H1 (cell line): ENCODE data around the gene YY1AP1.

Experiments
- ATF2 ChIP-seq: IDR thresholded peaks from 2 replicates; pipeline ENCODE4 v1.6.1; 2012; ENCODE audit warnings: low read length, inconsistent platforms
- CBX8 ChIP-seq: fragments of 300-800, 300-1000 bp; sonication (generic); IDR thresholded peaks from 2 replicates; pipeline ENCODE4 v1.7.1; 2016; ENCODE audit warnings: low read depth, low read length, borderline replicate concordance
- CTCF ChIP-seq, 3 experiments: IDR thresholded peaks; 1 replicate in 2 of 3; 2 replicates in 1 of 3; pipeline versions ENCODE4 v1.5.1 to v1.6.1; 2011; ENCODE audit warnings: low read length in 3 of 3, mild to moderate bottlenecking in 3 of 3, inconsistent platforms in 2 of 3, low read depth in 1 of 3, moderate library complexity in 1 of 3; ENCODE audit not compliant: insufficient read depth in 1 of 3; ENCODE audit errors: control extremely low read depth in 1 of 3
- EGR1 ChIP-seq: IDR thresholded peaks from 2 replicates; pipeline ENCODE4 v1.6.1; 2011; ENCODE audit warnings: low read depth, low read length, borderline replicate concordance
- EP300 ChIP-seq, 2 experiments: IDR thresholded peaks; 1 replicate in 1 of 2; 2 replicates in 1 of 2; pipeline ENCODE4 v1.6.1; 2011 to 2012; ENCODE audit warnings: low read depth in 2 of 2, low read length in 2 of 2, mild to moderate bottlenecking in 2 of 2, borderline replicate concordance in 1 of 2, inconsistent platforms in 1 of 2, moderate library complexity in 1 of 2
- MAFK ChIP-seq: IDR thresholded peaks from 2 replicates; pipeline ENCODE4 v1.6.1; 2012; ENCODE audit warnings: low read depth, mild to moderate bottlenecking, improper control_type of control experiment, low read length
- POLR2A ChIP-seq, 2 experiments: IDR thresholded peaks; 1 replicate in 1 of 2; 2 replicates in 1 of 2; pipeline ENCODE4 v1.6.1; 2011; ENCODE audit warnings: low read depth in 2 of 2, low read length in 2 of 2, mild to moderate bottlenecking in 2 of 2; ENCODE audit errors: control extremely low read depth in 1 of 2
- POLR2AphosphoS5 ChIP-seq: IDR thresholded peaks from 2 replicates; pipeline ENCODE4 v1.6.1; 2011; ENCODE audit warnings: low read depth, low read length
- RFX5 ChIP-seq: IDR thresholded peaks from 2 replicates; pipeline ENCODE4 v1.6.1; 2011; ENCODE audit warnings: low read depth, low read length, improper control_type of control experiment, borderline replicate concordance
- SP1 ChIP-seq: IDR thresholded peaks from 2 replicates; pipeline ENCODE4 v1.6.1; 2011; ENCODE audit warnings: low read depth, low read length
- SRF ChIP-seq: IDR thresholded peaks from 2 replicates; pipeline ENCODE4 v1.6.1; 2011; ENCODE audit warnings: mild to moderate bottlenecking, low read depth, low read length, moderate library complexity
- TAF1 ChIP-seq: IDR thresholded peaks from 2 replicates; pipeline ENCODE4 v1.6.1; 2011; ENCODE audit warnings: mild to moderate bottlenecking, low read depth, low read length
- YY1 ChIP-seq: IDR thresholded peaks from 2 replicates; pipeline ENCODE4 v1.6.1; 2011; ENCODE audit warnings: low read depth, mild to moderate bottlenecking, low read length
- ZNF274 ChIP-seq: IDR thresholded peaks from 2 replicates; pipeline ENCODE4 v1.7.0; 2012; ENCODE audit warnings: low read length, borderline replicate concordance; ENCODE audit errors: extremely low read depth

DNA sequence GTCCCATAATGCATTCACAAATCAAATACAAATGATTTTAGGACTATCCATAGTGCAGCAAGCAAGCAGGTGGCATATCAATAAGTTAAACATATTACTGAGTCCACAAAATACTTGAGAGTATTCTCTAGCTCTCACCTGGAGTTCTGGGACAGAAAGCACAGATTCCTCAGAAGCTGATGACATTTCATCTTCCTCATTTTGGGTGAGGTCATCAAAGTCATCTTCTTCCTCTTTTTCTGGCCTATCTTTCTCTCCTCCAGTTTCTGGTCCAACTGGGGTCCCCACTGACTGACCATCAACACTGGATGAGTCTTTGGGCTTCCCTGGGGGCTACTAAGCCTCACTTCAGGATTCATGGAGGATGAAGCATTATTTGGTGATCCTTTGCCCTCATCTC lies 38.9 kb downstream of the YY1AP1 start:
- TF ChIP-seq ZNF274 (no peak), SP1 (no peak), SRF (no peak), CTCF (IDR thresholded peaks at IDR 0.05; ENCODE audit: control extremely low read depth in 1 of 3, insufficient read depth in 1 of 3, low read depth in 1 of 3, low read length in 3 of 3) (no peak), MAFK (no peak), YY1 (no peak), POLR2AphosphoS5 (no peak), EP300 (IDR thresholded peaks at IDR 0.05; ENCODE audit: borderline replicate concordance in 1 of 2, low read depth in 2 of 2, low read length in 2 of 2) (no peak), ATF2 (no peak), CBX8 (no peak), TAF1 (no peak), POLR2A (IDR thresholded peaks at IDR 0.05; ENCODE audit: control extremely low read depth in 1 of 2, low read depth in 2 of 2, low read length in 2 of 2) (no peak), EGR1 (no peak), RFX5 (no peak)
